Activated naive CD4-positive, alpha-beta T cell treated with anti-CD3 and anti-CD28 coated beads, Interleukin-2, amount 10 ng/mL, durations not matched to agents 7 days and 5 days (primary cell): ENCODE measurements around the gene ASPSCR1.
"Not testable (repeated sequence)": the region's sequence is repeated elsewhere in the genome, so short reads cannot be mapped to it uniquely, and the experiment has no call there.

Experiments used
- CTCF ChIA-PET: fragments of 350-600 bp; sonication (Branson Sonifier 250); formaldehyde crosslinking; loops from one replicate; lab custom pipeline; 2021; ENCODE audit warnings: antibody characterized with exemption; lab: Charles Lee
- DNase-seq: peaks from one replicate; pipeline ENCODE4 v3.0.0-alpha.2; 2020
- H3K27ac Mint-ChIP-seq: one replicate; pipeline ENCODE4 v1.8.0; 2021; ENCODE audit warnings: mild to moderate bottlenecking, moderate library complexity, mixed read lengths
- H3K27me3 Mint-ChIP-seq: one replicate; pipeline ENCODE4 v1.8.0; 2021; ENCODE audit warnings: mild to moderate bottlenecking, mixed read lengths
- H3K36me3 Mint-ChIP-seq: one replicate; pipeline ENCODE4 v1.8.0; 2021; ENCODE audit warnings: mixed read lengths
- H3K4me1 Mint-ChIP-seq: one replicate; pipeline ENCODE4 v1.8.0; 2021; ENCODE audit warnings: mixed read lengths
- H3K4me3 Mint-ChIP-seq: one replicate; pipeline ENCODE4 v1.8.0; 2021; ENCODE audit warnings: mild to moderate bottlenecking, moderate library complexity, mixed read lengths
- H3K9me3 Mint-ChIP-seq: one replicate; pipeline ENCODE4 v1.8.0; 2021; ENCODE audit warnings: mixed read lengths

Gene ASPSCR1

GRCh38 chr17:81976332-81977210 lies 858 bp upstream of the ASPSCR1 start:
- H3K9me3 Mint-ChIP-seq, result peaks cover 8% of the 10 kb centered on the region
- DNase-seq, result peak; percentile 45
- H3K4me3 Mint-ChIP-seq, result peak overlapping the region; percentile 93
- peaks cover 44% of the 10 kb centered on the region for H3K4me1 Mint-ChIP-seq
- peaks cover 42% of the 10 kb centered on the region for H3K27me3 Mint-ChIP-seq
- CTCF ChIA-PET, result interaction anchor here (1.5 kb wide), 1 partner anchor 17 kb away, joined by 4 read pairs; no protein-coding TSS in a partner anchor
- peaks cover 10% of the 10 kb centered on the region for H3K36me3 Mint-ChIP-seq
- H3K27ac Mint-ChIP-seq, result peak overlapping the region; percentile 94

- Mint-ChIP-seq H3K36me3 (peaks cover 17% of the 10 kb centered on the region), H3K4me1 (peaks cover 60% of the 10 kb centered on the region), H3K4me3 (peak overlapping the region; percentile 70), H3K27me3 (peaks cover 30% of the 10 kb centered on the region), H3K27ac (peak overlapping the region; percentile 45), H3K9me3 (no peaks in the 10 kb centered on the region)
- CTCF ChIA-PET, result interaction anchor here (0.9 to 1.0 kb wide), 2 partner anchors 19 to 41 kb away, joined by 3 read pairs; no protein-coding TSS in a partner anchor
- no peak for DNase-seq
Observed at GRCh38 chr17:81978524-81979298, 1.3 kb downstream of the ASPSCR1 start.

GRCh38 chr17:81980122-81980521 lies 2.7 kb downstream of the ASPSCR1 start:
- H3K4me3 Mint-ChIP-seq, result peak overlapping the region; percentile 26

GRCh38 chr17:81980707-81981343 lies 3.4 kb downstream of the ASPSCR1 start:
- Mint-ChIP-seq H3K27me3 (peaks cover 15% of the 10 kb centered on the region), H3K9me3 (no peaks in the 10 kb centered on the region), H3K4me3 (no peak overlapping the region), H3K4me1 (peaks cover 64% of the 10 kb centered on the region), H3K27ac (no peak overlapping the region), H3K36me3 (peaks cover 31% of the 10 kb centered on the region)
- no peak for DNase-seq
- CTCF ChIA-PET, result no interaction called here

More at GRCh38 chr17:81980122-81980521, 2.7 kb downstream of the ASPSCR1 start:
- peaks cover 16% of the 10 kb centered on the region for H3K27me3 Mint-ChIP-seq
- CTCF ChIA-PET, result no interaction called here
- H3K36me3 Mint-ChIP-seq, result peaks cover 23% of the 10 kb centered on the region
- H3K27ac Mint-ChIP-seq, result no peak overlapping the region
- no peaks in the 10 kb centered on the region for H3K9me3 Mint-ChIP-seq
- H3K4me1 Mint-ChIP-seq, result peaks cover 63% of the 10 kb centered on the region
- no peak for DNase-seq

- peaks cover 58% of the 10 kb centered on the region for H3K4me1 Mint-ChIP-seq
- peaks cover 35% of the 10 kb centered on the region for H3K36me3 Mint-ChIP-seq
- CTCF ChIA-PET, result not testable (repeated sequence)
Observed at GRCh38 chr17:81981511-81981910, 4.1 kb downstream of the ASPSCR1 start.

GRCh38 chr17:81983011-81983638 lies 5.7 kb downstream of the ASPSCR1 start:
- DNase-seq, result no peak
- H3K4me1 Mint-ChIP-seq, result peaks cover 57% of the 10 kb centered on the region
- H3K9me3 Mint-ChIP-seq, result no peaks in the 10 kb centered on the region
- H3K27me3 Mint-ChIP-seq, result peaks cover 4% of the 10 kb centered on the region
- H3K27ac Mint-ChIP-seq, result no peak overlapping the region
- H3K4me3 Mint-ChIP-seq, result no peak overlapping the region
- CTCF ChIA-PET, result no interaction called here
- H3K36me3 Mint-ChIP-seq, result peaks cover 38% of the 10 kb centered on the region

More at GRCh38 chr17:81981511-81981910, 4.1 kb downstream of the ASPSCR1 start:
- H3K9me3 Mint-ChIP-seq, H3K27ac Mint-ChIP-seq, DNase-seq, H3K4me3 Mint-ChIP-seq, H3K27me3 Mint-ChIP-seq: not testable (repeated sequence)

GRCh38 chr17:81983639-81984373 lies 6.4 kb downstream of the ASPSCR1 start:
- H3K4me1 Mint-ChIP-seq, result peaks cover 52% of the 10 kb centered on the region
- H3K9me3 Mint-ChIP-seq, result no peaks in the 10 kb centered on the region
- peaks cover 38% of the 10 kb centered on the region for H3K36me3 Mint-ChIP-seq
- H3K27ac Mint-ChIP-seq, result no peak overlapping the region
- DNase-seq, result no peak
- peaks cover 4% of the 10 kb centered on the region for H3K27me3 Mint-ChIP-seq
- CTCF ChIA-PET, result no interaction called here
- H3K4me3 Mint-ChIP-seq, result no peak overlapping the region

GRCh38 chr17:81984773-81985410 lies 7.5 kb downstream of the ASPSCR1 start:
- CTCF ChIA-PET, result interaction anchor here (1.4 kb wide), 1 partner anchor 36 kb away, joined by 4 read pairs; no protein-coding TSS in a partner anchor
- H3K27me3 Mint-ChIP-seq, result no peaks in the 10 kb centered on the region
- H3K4me3 Mint-ChIP-seq, result no peak overlapping the region

GRCh38 chr17:81986606-81987005 lies 9.2 kb downstream of the ASPSCR1 start:
- no peak for DNase-seq
- Mint-ChIP-seq H3K36me3 (peaks cover 29% of the 10 kb centered on the region), H3K27me3 (no peaks in the 10 kb centered on the region), H3K9me3 (no peaks in the 10 kb centered on the region), H3K27ac (no peak overlapping the region), H3K4me3 (no peak overlapping the region), H3K4me1 (peaks cover 25% of the 10 kb centered on the region)
- CTCF ChIA-PET, result no interaction called here

More at GRCh38 chr17:81984773-81985410, 7.5 kb downstream of the ASPSCR1 start:
- Mint-ChIP-seq H3K36me3 (peaks cover 34% of the 10 kb centered on the region), H3K4me1 (peaks cover 41% of the 10 kb centered on the region), H3K27ac (no peak overlapping the region), H3K9me3 (no peaks in the 10 kb centered on the region)
- DNase-seq, result no peak

GRCh38 chr17:81987161-81987770 lies 9.8 kb downstream of the ASPSCR1 start:
- Mint-ChIP-seq H3K4me3 (no peak overlapping the region), H3K4me1 (peaks cover 22% of the 10 kb centered on the region), H3K27ac (peak overlapping the region; percentile 71), H3K9me3 (no peaks in the 10 kb centered on the region), H3K27me3 (no peaks in the 10 kb centered on the region), H3K36me3 (peaks cover 29% of the 10 kb centered on the region)
- no peak for DNase-seq
- CTCF ChIA-PET, result no interaction called here

GRCh38 chr17:81990836-81991683 lies 13.6 kb downstream of the ASPSCR1 start:
- H3K4me1 Mint-ChIP-seq, result peaks cover 3% of the 10 kb centered on the region
- H3K4me3 Mint-ChIP-seq, result no peak overlapping the region
- H3K9me3 Mint-ChIP-seq, result no peaks in the 10 kb centered on the region
- H3K27me3 Mint-ChIP-seq, result no peaks in the 10 kb centered on the region
- H3K36me3 Mint-ChIP-seq, result peaks cover 6% of the 10 kb centered on the region
- no peak for DNase-seq
- no peak overlapping the region for H3K27ac Mint-ChIP-seq
- CTCF ChIA-PET, result interaction anchor here (1.0 kb wide), 1 partner anchor 24 kb away, joined by 3 read pairs; no protein-coding TSS in a partner anchor
